Activated CD4-positive, alpha-beta memory T cell treated with anti-CD3 and anti-CD28 coated beads, Interleukin-2, amount 10 ng/mL, durations not matched to agents 7 days and 5 days (primary cell): ENCODE results near the gene TULP1. TPM values are rescaled to one million over a fixed set of nuclear protein-coding genes. Genes with fewer than 3 reads are reported as not detected.
"Not testable (repeated sequence)": the region's sequence is repeated elsewhere in the genome, so short reads cannot be mapped to it uniquely, and the experiment has no call there.

ENCODE experiments used
- CTCF ChIA-PET: fragments of 350-600 bp; sonication (Branson Sonifier 250); formaldehyde crosslinking; loops from one replicate; lab custom pipeline; 2021; ENCODE audit warnings: antibody characterized with exemption, inconsistent platforms; lab: Charles Lee
- POLR2A ChIA-PET: fragments of 350-600 bp; sonication (Branson Sonifier 250); formaldehyde crosslinking; loops from one replicate; lab custom pipeline; 2021; ENCODE audit warnings: antibody characterized with exemption; lab: Charles Lee
- DNase-seq: peaks from one replicate; pipeline ENCODE4 v3.0.0-alpha.2; 2020
- H3K27ac Mint-ChIP-seq: one replicate; pipeline ENCODE4 v1.8.0; 2021; ENCODE audit warnings: mild to moderate bottlenecking, mixed read lengths
- H3K27me3 Mint-ChIP-seq: one replicate; pipeline ENCODE4 v1.8.0; 2021; ENCODE audit warnings: mixed read lengths
- H3K36me3 Mint-ChIP-seq: one replicate; pipeline ENCODE4 v1.8.0; 2021; ENCODE audit warnings: low read depth, mixed read lengths
- H3K4me1 Mint-ChIP-seq: one replicate; pipeline ENCODE4 v1.8.0; 2021; ENCODE audit warnings: mixed read lengths
- H3K4me3 Mint-ChIP-seq: one replicate; pipeline ENCODE4 v1.8.0; 2021; ENCODE audit warnings: mild to moderate bottlenecking, mixed read lengths
- H3K9me3 Mint-ChIP-seq: one replicate; pipeline ENCODE4 v1.8.0; 2021; ENCODE audit warnings: mixed read lengths
- total RNA-seq, 2 experiments: library from RNA; stranded (reverse); gene quantifications; one replicate each; pipeline ENCODE4 v1.2.3, GENCODE V29; 2021

The TULP1 gene
- total RNA-seq, 2 experiments from 2014 or later = not detected

DNA sequence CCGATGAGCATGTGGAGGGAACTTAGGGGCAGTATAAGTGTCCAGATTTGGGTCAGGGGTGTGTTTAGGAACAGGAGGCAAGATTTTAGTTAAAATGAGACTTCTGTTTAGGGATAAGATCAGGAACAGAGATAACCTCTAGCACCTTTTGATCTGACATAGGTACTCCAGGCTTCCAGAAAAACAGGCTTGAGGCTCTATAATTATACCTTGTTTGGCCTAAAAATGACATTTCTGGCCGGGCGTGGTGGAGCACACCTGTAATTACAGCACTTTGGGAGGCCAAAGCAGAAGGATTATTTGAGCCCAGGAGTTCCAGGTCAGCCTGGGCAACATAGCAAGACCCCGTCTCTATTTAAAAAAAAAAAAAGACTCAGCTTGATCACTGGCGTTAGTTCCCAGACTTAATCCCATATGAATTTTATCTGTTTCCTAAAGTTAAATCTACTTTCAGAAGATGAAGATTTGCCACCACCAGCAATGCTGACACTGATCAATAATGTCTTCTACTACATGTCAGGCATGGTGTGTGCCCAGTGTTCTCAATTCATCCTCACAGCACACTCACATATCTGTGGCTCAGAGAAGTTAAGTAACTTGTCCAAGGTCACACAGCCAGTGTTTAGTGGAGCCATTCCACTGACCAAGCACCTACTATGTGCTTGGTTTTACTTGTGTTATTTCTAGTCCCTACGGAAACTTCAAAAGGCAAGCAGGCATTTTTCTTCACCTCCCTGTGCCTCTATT, 6.0 kb upstream of the TULP1 start:
- no peaks in the 10 kb centered on the region for H3K36me3 Mint-ChIP-seq
- ChIA-PET POLR2A (no interaction called here), CTCF (interaction anchor here (2.1 kb wide), 1 partner anchor 33 kb away, joined by 4 read pairs; no protein-coding TSS in a partner anchor)
- peaks cover 6% of the 10 kb centered on the region for H3K27me3 Mint-ChIP-seq
- H3K4me3 Mint-ChIP-seq = no peak overlapping the region
- peaks cover 16% of the 10 kb centered on the region for H3K4me1 Mint-ChIP-seq
- H3K27ac Mint-ChIP-seq = no peak overlapping the region
- no peaks in the 10 kb centered on the region for H3K9me3 Mint-ChIP-seq
- DNase-seq = no peak

DNA sequence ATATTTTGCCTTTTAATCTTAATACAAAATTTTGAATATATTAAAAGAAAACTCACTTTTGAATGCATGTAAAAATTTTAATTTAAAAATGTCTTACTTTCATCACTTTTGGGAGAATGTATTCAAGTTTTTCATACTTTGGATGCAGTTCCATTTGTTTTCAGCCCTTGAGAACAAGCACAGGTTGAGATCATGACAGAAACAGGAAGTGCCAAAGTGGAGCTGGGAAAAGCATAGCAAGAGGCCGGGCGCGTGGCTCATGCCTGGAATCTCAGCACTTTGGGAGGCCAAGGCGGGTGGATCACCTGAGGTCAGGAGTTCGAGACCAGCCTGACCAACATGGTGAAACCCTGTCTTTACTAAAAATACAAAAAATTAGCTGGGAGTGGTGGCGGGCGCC, 5.3 kb upstream of the TULP1 start:
- POLR2A ChIA-PET, H3K27ac Mint-ChIP-seq, DNase-seq, H3K9me3 Mint-ChIP-seq, H3K4me3 Mint-ChIP-seq, H3K36me3 Mint-ChIP-seq, H3K27me3 Mint-ChIP-seq: not testable (repeated sequence)
- CTCF ChIA-PET = interaction anchor here (1.1 to 2.1 kb wide), 2 partner anchors 34 to 218 kb away, joined by 4 read pairs; no protein-coding TSS in a partner anchor
- H3K4me1 Mint-ChIP-seq = peaks cover 11% of the 10 kb centered on the region

DNA sequence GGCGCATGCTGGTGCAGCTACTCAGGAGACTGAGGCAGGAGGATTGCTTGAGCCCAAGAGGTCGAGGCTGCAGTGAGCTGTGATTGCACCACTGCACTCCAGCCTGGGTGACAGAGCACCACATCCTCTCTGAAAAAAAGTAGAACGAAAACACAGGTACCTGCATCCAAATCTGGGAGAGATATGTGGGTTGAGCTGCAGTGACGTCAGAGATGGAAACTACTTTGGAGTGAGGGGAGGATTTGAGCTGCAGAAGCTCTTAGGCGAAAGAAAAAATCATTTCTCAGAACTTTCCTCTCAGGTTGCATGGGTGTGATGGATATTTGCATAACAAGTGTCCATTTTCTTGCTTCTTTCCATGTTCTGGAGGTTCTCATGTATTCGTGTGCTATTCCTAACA, 4.0 kb upstream of the TULP1 start:
- CTCF ChIA-PET = interaction anchor here (0.6 to 2.1 kb wide), 4 partner anchors 35 to 219 kb away, joined by 3 to 5 read pairs (median 4); no protein-coding TSS in a partner anchor
- Mint-ChIP-seq H3K27me3 (peaks cover 6% of the 10 kb centered on the region), H3K27ac (no peak overlapping the region), H3K4me1 (no peaks in the 10 kb centered on the region), H3K36me3 (no peaks in the 10 kb centered on the region), H3K4me3 (no peak overlapping the region), H3K9me3 (no peaks in the 10 kb centered on the region)
- POLR2A ChIA-PET = no interaction called here
- DNase-seq = no peak

DNA sequence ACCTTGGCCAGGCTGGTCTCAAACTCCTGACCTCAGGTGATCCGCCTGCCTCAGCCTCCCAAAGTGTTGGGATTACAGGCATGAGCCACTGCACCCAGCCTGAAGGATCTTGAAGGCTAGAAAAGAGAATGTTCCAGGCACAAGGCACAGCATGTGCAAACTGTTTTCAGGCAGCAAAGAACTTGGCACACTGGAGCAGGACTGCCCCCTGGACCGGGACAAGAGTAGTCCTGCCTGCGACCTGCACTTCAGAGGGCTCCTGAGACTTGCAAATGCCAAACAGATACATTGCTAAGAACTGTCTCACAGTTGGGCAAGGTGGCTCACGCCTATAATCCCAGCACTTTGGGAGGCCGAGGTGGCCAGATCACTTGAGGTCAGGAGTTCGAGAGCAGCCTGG, 3.2 kb upstream of the TULP1 start:
- CTCF ChIA-PET = interaction anchor here (0.7 kb wide), 1 partner anchor 215 kb away, joined by 3 read pairs; no protein-coding TSS in a partner anchor
- H3K9me3 Mint-ChIP-seq, H3K27me3 Mint-ChIP-seq, POLR2A ChIA-PET, DNase-seq, H3K4me3 Mint-ChIP-seq, H3K27ac Mint-ChIP-seq, H3K36me3 Mint-ChIP-seq, H3K4me1 Mint-ChIP-seq: not testable (repeated sequence)

DNA sequence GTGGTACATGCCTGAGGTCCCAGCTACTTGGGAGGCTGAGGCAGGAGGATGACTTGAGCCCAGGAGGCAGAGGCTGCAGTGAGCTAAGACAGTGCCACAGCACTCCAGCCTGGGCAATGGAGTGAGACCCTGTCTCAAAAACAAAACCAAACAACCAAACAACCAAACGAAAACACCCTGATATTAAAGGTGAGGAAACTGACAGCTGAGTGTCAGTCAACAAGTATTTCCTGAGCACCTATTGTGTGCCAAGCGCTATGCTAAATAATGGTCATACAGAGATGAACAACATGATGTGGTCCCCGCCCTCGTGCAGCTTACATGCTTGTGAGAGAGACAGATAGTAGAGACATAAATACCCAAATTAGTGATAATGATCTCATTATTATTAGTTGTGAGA, 1.9 kb upstream of the TULP1 start:
- Mint-ChIP-seq H3K27me3 (peaks cover 15% of the 10 kb centered on the region), H3K4me1 (no peaks in the 10 kb centered on the region), H3K27ac (no peak overlapping the region), H3K36me3 (no peaks in the 10 kb centered on the region), H3K4me3 (no peak overlapping the region), H3K9me3 (no peaks in the 10 kb centered on the region)
- DNase-seq = no peak
- ChIA-PET POLR2A (no interaction called here), CTCF (interaction anchor here (1.8 kb wide), 1 partner anchor 8 kb away, joined by 6 read pairs; no protein-coding TSS in a partner anchor)

DNA sequence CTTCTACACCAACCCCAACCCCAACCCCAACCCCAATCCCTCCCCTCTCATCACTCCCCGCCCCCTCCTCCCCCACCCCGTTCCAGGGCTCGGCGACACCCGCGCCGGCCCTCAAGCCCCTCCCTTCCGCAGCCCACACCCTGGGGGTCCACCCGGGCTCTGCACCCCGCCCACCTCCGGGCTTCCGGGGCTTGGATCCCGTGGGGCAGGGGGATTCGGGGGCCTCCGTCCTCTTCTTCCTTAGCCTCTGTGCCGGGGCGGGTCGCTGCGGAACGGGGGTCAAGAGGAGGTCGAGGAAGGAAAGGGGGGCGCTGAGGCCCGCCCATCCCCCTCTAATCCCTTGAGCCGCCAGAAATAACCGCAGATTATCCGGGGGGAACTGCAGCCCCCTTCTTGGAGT, 690 bp downstream of the TULP1 start:
- H3K9me3 Mint-ChIP-seq = no peaks in the 10 kb centered on the region
- peaks cover 23% of the 10 kb centered on the region for H3K27me3 Mint-ChIP-seq
- H3K36me3 Mint-ChIP-seq = no peaks in the 10 kb centered on the region
- POLR2A ChIA-PET = no interaction called here
- DNase-seq = no peak
- no peaks in the 10 kb centered on the region for H3K4me1 Mint-ChIP-seq
- H3K4me3 Mint-ChIP-seq = no peak overlapping the region
- no peak overlapping the region for H3K27ac Mint-ChIP-seq
- CTCF ChIA-PET = no interaction called here

DNA sequence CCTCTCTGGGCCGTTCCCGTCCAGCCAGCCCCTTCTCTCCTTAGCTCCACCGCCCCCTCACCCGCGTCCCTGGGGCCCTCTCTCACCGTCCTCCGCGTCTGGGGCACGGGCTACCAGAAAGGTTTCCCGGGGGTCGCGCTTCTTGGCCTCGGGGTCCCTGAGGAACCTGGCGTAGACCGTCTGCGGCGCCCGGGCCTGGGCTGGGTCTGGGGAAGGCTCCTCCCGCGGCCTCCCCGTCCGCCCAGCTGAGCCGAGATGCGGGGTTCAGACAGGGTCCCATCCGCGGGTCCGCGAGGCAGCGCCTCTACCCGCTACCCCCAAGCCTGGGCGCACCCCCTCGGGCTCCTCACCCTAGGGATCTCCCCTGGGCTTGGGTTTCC, 1.1 kb downstream of the TULP1 start:
- no peak overlapping the region for H3K4me3 Mint-ChIP-seq
- H3K27ac Mint-ChIP-seq = no peak overlapping the region
- ChIA-PET CTCF (no interaction called here), POLR2A (no interaction called here)
- no peaks in the 10 kb centered on the region for H3K9me3 Mint-ChIP-seq
- no peaks in the 10 kb centered on the region for H3K4me1 Mint-ChIP-seq
- peaks cover 23% of the 10 kb centered on the region for H3K27me3 Mint-ChIP-seq
- DNase-seq = no peak
- H3K36me3 Mint-ChIP-seq = no peaks in the 10 kb centered on the region

DNA sequence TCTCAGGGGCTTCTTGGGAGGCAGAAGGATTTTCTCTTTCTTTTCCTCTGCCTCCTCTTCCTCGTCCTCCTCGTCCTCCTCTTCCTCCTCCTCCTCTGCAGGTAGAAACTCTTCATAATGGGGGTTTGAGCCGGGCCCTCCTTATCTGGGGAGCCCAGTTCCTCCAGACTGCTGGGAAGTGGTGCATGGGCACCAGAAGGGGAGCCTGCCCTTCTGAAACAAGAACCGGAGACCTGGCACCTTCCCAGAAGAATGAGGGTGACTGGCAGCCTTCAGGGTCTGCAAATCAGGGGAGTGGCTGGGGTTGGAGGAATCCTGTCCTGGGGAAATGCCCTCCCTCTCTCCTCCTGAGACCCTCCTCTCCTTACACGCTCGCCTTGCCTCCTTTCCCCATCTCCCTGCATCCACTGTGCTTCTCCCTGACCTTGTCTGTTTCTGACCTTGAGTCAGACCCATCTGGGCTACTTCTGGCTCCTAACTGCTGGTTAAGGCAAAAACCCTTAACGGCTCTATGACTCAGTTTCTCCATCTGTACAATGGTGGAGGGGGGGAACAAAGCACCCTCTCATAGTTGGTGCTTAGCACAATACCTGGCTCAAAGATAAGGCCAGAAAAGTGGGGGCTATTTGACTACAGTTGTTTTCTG, 1.7 kb downstream of the TULP1 start:
- no peak for DNase-seq
- CTCF ChIA-PET = interaction anchor here (2.5 kb wide), 1 partner anchor 12 kb away, joined by 7 read pairs; no protein-coding TSS in a partner anchor

DNA sequence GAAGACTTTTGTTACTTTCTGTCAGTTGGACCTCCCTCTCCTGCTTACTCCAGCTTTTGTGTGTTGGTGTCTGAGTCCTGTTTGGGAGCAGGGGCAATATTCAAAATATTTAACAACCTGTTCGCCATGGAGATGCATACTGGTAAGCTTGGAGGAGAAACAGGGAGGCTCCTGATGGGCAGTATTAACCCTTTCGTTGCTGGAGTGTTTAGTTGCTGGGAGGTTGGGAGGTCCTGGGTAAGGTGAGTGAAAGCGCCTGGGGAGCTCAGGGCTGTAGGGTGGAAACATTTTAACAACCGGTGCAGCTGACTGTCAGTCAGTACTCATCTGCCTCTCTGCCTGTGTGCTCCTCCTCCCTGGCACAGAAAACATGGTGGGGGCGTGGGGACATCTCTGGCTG, 4.2 kb downstream of the TULP1 start:
- Mint-ChIP-seq H3K9me3 (no peaks in the 10 kb centered on the region), H3K4me1 (no peaks in the 10 kb centered on the region), H3K4me3 (no peak overlapping the region), H3K27ac (no peak overlapping the region), H3K36me3 (no peaks in the 10 kb centered on the region), H3K27me3 (peaks cover 23% of the 10 kb centered on the region)
- ChIA-PET CTCF (interaction anchor here (0.9 to 2.5 kb wide), 2 partner anchors 15 kb away, joined by 3 to 7 read pairs; no protein-coding TSS in a partner anchor), POLR2A (no interaction called here)
- DNase-seq = no peak

More for the DNA sequence above, 1.7 kb downstream of the TULP1 start:
- POLR2A ChIA-PET = interaction anchor here (1.1 kb wide), 1 partner anchor 17 kb away, joined by 3 read pairs; no protein-coding TSS in a partner anchor
- Mint-ChIP-seq H3K9me3 (no peaks in the 10 kb centered on the region), H3K4me1 (no peaks in the 10 kb centered on the region), H3K36me3 (no peaks in the 10 kb centered on the region), H3K27ac (no peak overlapping the region), H3K4me3 (no peak overlapping the region), H3K27me3 (peaks cover 26% of the 10 kb centered on the region)

DNA sequence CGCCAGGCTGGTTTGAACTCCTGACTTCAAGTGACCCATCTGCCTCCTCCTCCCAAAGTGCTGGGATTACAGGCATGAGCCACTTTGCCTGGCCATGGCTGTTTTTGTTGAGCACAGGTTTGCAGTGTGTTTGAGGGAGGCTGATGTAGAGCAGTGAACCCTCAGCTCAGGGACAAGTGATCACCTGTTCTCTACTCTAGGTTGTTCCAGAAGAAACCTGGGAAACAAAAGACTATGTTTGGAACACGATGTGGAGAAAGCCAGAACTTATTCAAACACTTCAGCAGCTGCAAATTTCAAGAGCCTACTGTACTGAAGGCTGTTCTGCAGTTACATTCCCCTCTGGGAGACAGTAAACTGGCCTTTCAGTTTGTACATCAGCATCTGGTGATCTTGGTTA, 4.7 kb downstream of the TULP1 start:
- CTCF ChIA-PET = interaction anchor here (0.9 kb wide), 1 partner anchor 16 kb away, joined by 3 read pairs; no protein-coding TSS in a partner anchor
- Mint-ChIP-seq H3K27ac (no peak overlapping the region), H3K4me3 (no peak overlapping the region), H3K36me3 (no peaks in the 10 kb centered on the region), H3K9me3 (no peaks in the 10 kb centered on the region), H3K27me3 (peaks cover 24% of the 10 kb centered on the region), H3K4me1 (no peaks in the 10 kb centered on the region)
- DNase-seq = no peak
- POLR2A ChIA-PET = no interaction called here

DNA sequence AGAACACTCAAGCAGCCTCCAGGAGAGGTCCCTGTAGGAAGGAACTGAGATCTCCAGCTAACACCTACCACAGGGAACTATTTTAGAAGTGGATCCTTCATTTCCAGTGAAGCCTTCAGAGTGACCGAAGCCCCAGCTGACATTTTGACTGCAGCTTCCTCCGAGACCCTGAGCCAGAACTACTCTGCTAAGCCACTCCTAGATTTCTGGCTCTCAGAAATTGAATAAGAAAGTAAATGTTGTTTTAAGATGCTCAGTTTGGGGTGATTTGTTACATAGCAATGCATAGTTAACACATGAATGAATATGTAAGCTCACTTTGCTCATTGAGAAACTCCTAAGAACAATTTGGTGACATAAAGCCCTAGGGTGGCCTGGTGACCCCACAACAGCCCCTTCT, 5.5 kb downstream of the TULP1 start:
- H3K4me1 Mint-ChIP-seq = no peaks in the 10 kb centered on the region
- H3K9me3 Mint-ChIP-seq = no peaks in the 10 kb centered on the region
- ChIA-PET POLR2A (no interaction called here), CTCF (interaction anchor here (0.6 to 0.7 kb wide), 2 partner anchors 15 to 257 kb away, joined by 3 to 5 read pairs; no protein-coding TSS in a partner anchor)
- no peak overlapping the region for H3K4me3 Mint-ChIP-seq
- no peak for DNase-seq
- no peak overlapping the region for H3K27ac Mint-ChIP-seq
- peaks cover 24% of the 10 kb centered on the region for H3K27me3 Mint-ChIP-seq
- no peaks in the 10 kb centered on the region for H3K36me3 Mint-ChIP-seq

DNA sequence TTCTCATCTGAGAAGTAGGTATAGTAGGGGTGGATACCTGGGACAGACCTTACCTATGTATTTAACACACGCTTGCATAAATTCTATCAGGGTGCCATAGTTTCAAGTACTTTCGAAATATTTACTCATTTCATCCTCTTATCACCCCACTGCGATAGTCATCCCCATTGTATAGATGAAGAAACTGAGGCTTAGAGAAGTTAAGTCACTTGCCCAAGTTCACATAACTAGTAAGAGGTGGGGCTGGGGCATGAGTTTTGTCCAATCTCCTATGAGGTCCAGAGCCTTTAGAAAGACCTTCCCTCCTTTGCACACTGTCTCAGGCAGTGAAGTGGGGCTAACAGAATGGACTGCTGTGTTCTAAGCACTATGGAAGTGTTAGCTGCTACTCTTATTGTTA, 6.2 kb downstream of the TULP1 start:
- Mint-ChIP-seq H3K27ac (no peak overlapping the region), H3K4me1 (no peaks in the 10 kb centered on the region), H3K36me3 (no peaks in the 10 kb centered on the region), H3K4me3 (no peak overlapping the region), H3K27me3 (peaks cover 28% of the 10 kb centered on the region), H3K9me3 (no peaks in the 10 kb centered on the region)
- CTCF ChIA-PET = interaction anchor here (0.7 kb wide), 1 partner anchor 16 kb away, joined by 3 read pairs; no protein-coding TSS in a partner anchor
- POLR2A ChIA-PET = no interaction called here
- no peak for DNase-seq

DNA sequence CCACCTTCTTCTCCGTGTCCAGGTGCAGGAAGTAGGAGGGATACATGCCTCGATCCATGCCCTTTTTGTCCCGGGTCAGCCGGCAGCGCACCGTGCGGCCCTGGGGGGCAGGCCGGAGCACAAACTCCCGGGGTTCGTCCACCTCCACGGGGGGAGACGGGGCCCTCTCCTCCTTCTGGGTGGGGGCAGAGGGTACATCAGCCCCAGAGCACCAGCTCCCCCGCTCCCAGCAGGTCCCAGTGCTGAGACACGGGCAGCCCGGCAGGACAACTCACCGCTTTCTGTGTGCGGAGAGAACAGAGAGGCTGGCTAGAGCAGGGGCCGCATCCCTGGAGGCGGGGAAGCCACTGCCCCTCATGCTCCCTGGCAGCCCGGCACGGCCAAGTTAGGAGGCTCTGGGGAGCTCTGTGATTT, 6.7 kb downstream of the TULP1 start:
- ChIA-PET CTCF (interaction anchor here (0.8 to 1.0 kb wide), 2 partner anchors 16 to 17 kb away, joined by 3 read pairs; no protein-coding TSS in a partner anchor), POLR2A (no interaction called here)
- no peaks in the 10 kb centered on the region for H3K36me3 Mint-ChIP-seq
- peaks cover 26% of the 10 kb centered on the region for H3K27me3 Mint-ChIP-seq
- H3K4me3 Mint-ChIP-seq = no peak overlapping the region
- H3K27ac Mint-ChIP-seq = no peak overlapping the region
- H3K4me1 Mint-ChIP-seq = no peaks in the 10 kb centered on the region
- no peaks in the 10 kb centered on the region for H3K9me3 Mint-ChIP-seq
- DNase-seq = no peak
